Activated T-cell treated with anti-CD3 and anti-CD28 coated beads, Interleukin-2, amount 50 U/mL, for 72 hours (primary cell): Measurements from ENCODE around the gene WNT7B. TPM values are rescaled to one million over a fixed set of nuclear protein-coding genes. Genes with fewer than 3 reads are reported as not detected.

Experiments used
- ATAC-seq, 2 donors: fragments of 150-1000 bp; cut with Tn5 transposase; replicated peaks in 1 of 2; 2 replicates each; pipeline ENCODE4 v1.10.0; 2021; ENCODE audit warnings: moderate library complexity in 2 of 2, mild to moderate bottlenecking in 1 of 2
- DNase-seq, 2 donors: peaks; one replicate each; pipeline ENCODE4 v3.0.0; 2021 to 2022; ENCODE audit warnings: mixed read lengths in 1 of 2
- H3K27ac Mint-ChIP-seq: one replicate; pipeline ENCODE4 v1.8.0; 2022; ENCODE audit warnings: mild to moderate bottlenecking, moderate library complexity, mixed read lengths
- H3K27me3 Mint-ChIP-seq: one replicate; pipeline ENCODE4 v1.8.0; 2022; ENCODE audit warnings: low read depth, mixed read lengths
- H3K36me3 Mint-ChIP-seq, 2 donors: one replicate each; pipeline ENCODE4 v1.8.0; 2022; ENCODE audit warnings: mixed read lengths in 2 of 2, mild to moderate bottlenecking in 1 of 2; ENCODE audit not compliant: insufficient read depth in 2 of 2
- H3K4me1 Mint-ChIP-seq: one replicate; pipeline ENCODE4 v1.8.0; 2022; ENCODE audit warnings: low read depth, mixed read lengths
- H3K4me3 Mint-ChIP-seq, 2 donors: one replicate each; pipeline ENCODE4 v1.8.0; 2022; ENCODE audit warnings: mild to moderate bottlenecking in 2 of 2, mixed read lengths in 2 of 2, moderate library complexity in 2 of 2
- H3K9me3 Mint-ChIP-seq, 2 donors: one replicate each; pipeline ENCODE4 v1.8.0; 2022; ENCODE audit warnings: mixed read lengths in 2 of 2
- total RNA-seq, 2 donors: library from RNA; stranded (reverse); gene quantifications; one replicate each; pipeline ENCODE4 v1.2.3, GENCODE V29; 2022

The WNT7B gene
- total RNA-seq, 2 donors from 2014 or later = not detected

DNA sequence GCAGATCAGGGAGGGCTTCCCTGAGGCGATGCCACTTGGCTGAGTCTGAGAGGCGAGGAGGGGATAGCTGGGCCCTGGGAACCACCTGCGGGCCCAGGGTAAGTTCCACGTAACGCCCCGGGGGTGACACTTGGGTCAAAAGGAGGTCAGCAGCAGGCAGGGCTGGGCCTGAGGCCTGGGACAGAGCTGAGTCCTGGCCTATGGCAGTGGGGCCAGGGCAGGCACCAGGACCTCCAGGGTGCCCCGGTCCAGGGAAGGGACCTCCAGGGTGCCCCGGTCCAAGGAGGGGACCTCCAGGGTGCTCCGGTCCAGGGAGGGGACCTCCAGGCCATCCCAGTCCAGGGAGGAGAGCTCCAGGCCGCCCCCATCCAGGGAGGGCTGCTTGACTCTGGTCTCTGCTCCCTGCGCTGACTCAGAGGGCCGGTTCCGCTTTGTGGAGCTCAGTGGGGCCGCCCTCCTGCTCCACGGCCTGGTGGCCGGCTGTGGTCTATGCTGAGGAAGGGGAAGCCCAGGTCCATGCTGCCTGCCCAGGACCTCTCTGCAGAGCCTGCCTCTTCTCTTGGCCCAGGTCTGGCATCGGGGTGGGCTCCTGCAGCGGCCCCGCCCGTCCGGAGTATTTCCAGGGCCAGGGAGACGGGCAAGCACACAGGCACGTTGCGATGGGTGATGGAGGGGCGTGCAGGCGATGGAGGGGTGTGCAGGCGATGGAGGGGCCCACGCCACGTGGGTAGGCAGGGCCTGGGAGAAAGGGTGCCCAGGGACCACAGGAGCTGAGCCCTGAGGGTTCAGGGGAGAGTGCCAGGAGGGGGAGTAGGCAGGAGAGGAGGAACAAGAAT, 19.5 kb upstream of the WNT7B start:
- H3K27me3 Mint-ChIP-seq = peaks cover 17% of the 10 kb centered on the region
- no peak overlapping the region for H3K4me3 Mint-ChIP-seq
- no peak for ATAC-seq
- peaks cover 0 to 5% of the 10 kb centered on the region in 2 donors for H3K9me3 Mint-ChIP-seq
- no peaks in the 10 kb centered on the region for H3K4me1 Mint-ChIP-seq
- DNase-seq = no peak
- H3K27ac Mint-ChIP-seq = no peak overlapping the region
- no peaks in the 10 kb centered on the region for H3K36me3 Mint-ChIP-seq

- Mint-ChIP-seq H3K36me3 (no peaks in the 10 kb centered on the region), H3K4me3 (no peak overlapping the region), H3K27ac (no peak overlapping the region), H3K9me3 (peaks cover 0 to 5% of the 10 kb centered on the region in 2 donors), H3K4me1 (no peaks in the 10 kb centered on the region), H3K27me3 (peaks cover 17% of the 10 kb centered on the region)
- ATAC-seq (no peak), DNase-seq (no peak)
These were observed 18.6 kb upstream of the WNT7B start for GRCh38 chr22:45995405-45996101.

DNA sequence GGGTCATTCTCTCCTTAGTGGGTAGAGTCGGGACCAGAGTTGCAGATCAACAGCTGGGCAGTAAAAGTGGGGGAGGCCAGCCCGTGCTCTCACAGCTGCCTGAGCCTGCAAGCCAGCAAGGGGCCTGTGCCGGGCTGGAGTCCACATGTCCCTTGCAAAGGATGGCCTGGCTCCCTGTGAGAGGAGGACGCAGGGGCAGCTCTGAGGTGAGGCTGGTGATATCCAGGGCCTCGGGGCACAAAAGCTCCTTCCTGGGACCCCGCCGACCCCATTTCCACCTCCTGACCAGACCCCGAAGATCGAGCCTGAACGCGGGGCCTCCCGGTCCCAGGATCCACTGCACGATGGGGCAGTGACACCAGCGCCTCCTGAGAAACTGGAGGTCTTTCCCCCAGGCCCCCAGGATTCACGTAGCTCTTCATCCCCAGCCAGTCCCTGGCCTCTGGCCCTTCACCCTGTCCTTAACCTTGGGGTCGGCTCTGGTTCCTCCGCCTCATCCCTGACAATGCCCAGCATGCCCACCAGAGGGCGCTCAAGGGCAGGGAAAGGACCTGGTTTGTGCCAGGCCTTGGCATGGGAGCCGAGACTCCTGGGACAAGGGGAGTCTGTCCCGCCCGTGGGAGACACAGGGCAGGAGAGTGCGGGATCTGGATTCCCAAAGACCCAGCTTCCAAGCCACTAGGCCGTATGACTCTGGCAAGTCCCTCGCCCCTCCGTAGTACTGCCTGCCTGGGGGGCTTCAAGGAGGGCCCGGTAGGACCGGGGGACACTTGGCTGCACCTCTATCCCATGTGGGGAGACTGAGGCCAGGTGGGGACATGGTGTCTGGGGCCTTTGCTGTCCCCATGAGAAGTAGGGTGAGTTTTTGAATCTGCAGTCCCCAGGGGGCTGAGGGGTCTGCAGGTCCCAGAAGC, 17.8 kb upstream of the WNT7B start:
- Mint-ChIP-seq H3K27me3 (peaks cover 17% of the 10 kb centered on the region), H3K27ac (no peak overlapping the region), H3K9me3 (peaks cover 0 to 5% of the 10 kb centered on the region in 2 donors), H3K4me3 (no peak overlapping the region), H3K4me1 (no peaks in the 10 kb centered on the region), H3K36me3 (no peaks in the 10 kb centered on the region)
- DNase-seq = peak; percentile 79 to 87
- ATAC-seq = peak; percentile 71 to 72

- H3K4me1 Mint-ChIP-seq = no peaks in the 10 kb centered on the region
- peaks cover 0 to 5% of the 10 kb centered on the region in 2 donors for H3K9me3 Mint-ChIP-seq
- H3K4me3 Mint-ChIP-seq = no peak overlapping the region
- DNase-seq = no peak
- no peak for ATAC-seq
- no peaks in the 10 kb centered on the region for H3K36me3 Mint-ChIP-seq
- H3K27ac Mint-ChIP-seq = no peak overlapping the region
- H3K27me3 Mint-ChIP-seq = peaks cover 17% of the 10 kb centered on the region
These were observed 16.9 kb upstream of the WNT7B start for GRCh38 chr22:45993841-45994240.

GRCh38 chr22:45993143-45993692, 16.3 kb upstream of the WNT7B start:
- ATAC-seq = no peak
- Mint-ChIP-seq H3K36me3 (no peaks in the 10 kb centered on the region), H3K4me3 (no peak overlapping the region)

GRCh38 chr22:45992737-45993136, 15.8 kb upstream of the WNT7B start:
- Mint-ChIP-seq H3K4me3 (no peak overlapping the region), H3K9me3 (peaks cover 0 to 5% of the 10 kb centered on the region in 2 donors), H3K36me3 (no peaks in the 10 kb centered on the region), H3K27ac (no peak overlapping the region), H3K4me1 (no peaks in the 10 kb centered on the region), H3K27me3 (peaks cover 17% of the 10 kb centered on the region)
- ATAC-seq (no peak), DNase-seq (no peak)

More at GRCh38 chr22:45993143-45993692, 16.3 kb upstream of the WNT7B start:
- H3K4me1 Mint-ChIP-seq = no peaks in the 10 kb centered on the region
- DNase-seq = no peak
- peaks cover 0 to 5% of the 10 kb centered on the region in 2 donors for H3K9me3 Mint-ChIP-seq
- H3K27ac Mint-ChIP-seq = no peak overlapping the region
- H3K27me3 Mint-ChIP-seq = peaks cover 17% of the 10 kb centered on the region

- H3K4me1 Mint-ChIP-seq = no peaks in the 10 kb centered on the region
- H3K27me3 Mint-ChIP-seq = peaks cover 22% of the 10 kb centered on the region
- H3K9me3 Mint-ChIP-seq = peaks cover 0 to 5% of the 10 kb centered on the region in 2 donors
- DNase-seq = no peak
- H3K27ac Mint-ChIP-seq = no peak overlapping the region
- H3K4me3 Mint-ChIP-seq = no peak overlapping the region
- ATAC-seq = no peak
- H3K36me3 Mint-ChIP-seq = no peaks in the 10 kb centered on the region
These were observed 14.1 kb upstream of the WNT7B start for GRCh38 chr22:45991098-45991497.

DNA sequence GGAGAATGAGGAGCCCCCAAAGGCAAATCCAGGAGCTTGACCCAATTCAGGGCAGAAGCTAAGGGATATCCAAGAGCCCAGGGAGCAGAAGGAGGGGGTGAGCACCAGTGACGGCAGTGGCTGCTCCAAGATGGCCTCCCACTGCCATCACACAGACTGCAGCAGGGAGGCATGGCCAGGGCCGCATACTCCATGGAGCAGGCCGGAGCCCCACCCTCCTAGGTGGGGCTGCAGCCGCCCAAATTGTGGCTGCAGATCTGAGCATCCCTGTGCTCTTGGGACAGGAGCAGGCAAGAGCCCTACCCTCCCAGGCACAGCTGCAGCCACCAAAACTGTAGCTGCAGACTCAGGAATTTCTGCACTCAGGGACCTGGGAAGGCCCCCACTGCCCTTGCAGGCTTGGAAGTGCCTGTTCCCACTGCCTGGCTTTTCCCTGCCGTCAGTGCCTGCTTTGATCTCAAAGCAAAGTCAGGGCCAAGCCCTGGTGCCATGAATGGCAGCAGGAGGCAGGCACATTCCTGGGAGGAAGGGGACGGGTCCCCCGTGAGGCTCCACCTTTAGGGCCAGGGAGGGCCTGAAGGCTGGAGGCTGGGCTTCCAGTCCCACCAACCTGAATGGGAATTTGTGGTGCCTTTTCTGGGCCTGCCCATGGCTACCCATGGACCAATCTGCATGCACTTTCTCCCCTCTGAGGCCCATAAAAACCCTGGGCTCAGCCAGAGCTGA, 10.3 kb upstream of the WNT7B start:
- no peaks in the 10 kb centered on the region for H3K4me1 Mint-ChIP-seq
- DNase-seq (no peak), ATAC-seq (no peak)
- H3K27ac Mint-ChIP-seq = no peak overlapping the region
- no peak overlapping the region for H3K4me3 Mint-ChIP-seq
- peaks cover 14% of the 10 kb centered on the region for H3K27me3 Mint-ChIP-seq
- H3K9me3 Mint-ChIP-seq = peaks cover 1 to 4% of the 10 kb centered on the region in 2 donors
- H3K36me3 Mint-ChIP-seq = no peaks in the 10 kb centered on the region

- no peak overlapping the region for H3K27ac Mint-ChIP-seq
- DNase-seq (no peak), ATAC-seq (no peak)
- peaks cover 14% of the 10 kb centered on the region for H3K27me3 Mint-ChIP-seq
- no peak overlapping the region for H3K4me3 Mint-ChIP-seq
- peaks cover 1 to 4% of the 10 kb centered on the region in 2 donors for H3K9me3 Mint-ChIP-seq
- no peaks in the 10 kb centered on the region for H3K36me3 Mint-ChIP-seq
- no peaks in the 10 kb centered on the region for H3K4me1 Mint-ChIP-seq
These were observed 7.5 kb upstream of the WNT7B start for GRCh38 chr22:45984316-45984916.

GRCh38 chr22:45983797-45984196, 6.8 kb upstream of the WNT7B start:
- ATAC-seq (no peak), DNase-seq (no peak)
- Mint-ChIP-seq H3K4me3 (no peak overlapping the region), H3K27ac (no peak overlapping the region), H3K9me3 (peaks cover 1 to 4% of the 10 kb centered on the region in 2 donors), H3K36me3 (no peaks in the 10 kb centered on the region), H3K4me1 (no peaks in the 10 kb centered on the region), H3K27me3 (peaks cover 14% of the 10 kb centered on the region)

DNA sequence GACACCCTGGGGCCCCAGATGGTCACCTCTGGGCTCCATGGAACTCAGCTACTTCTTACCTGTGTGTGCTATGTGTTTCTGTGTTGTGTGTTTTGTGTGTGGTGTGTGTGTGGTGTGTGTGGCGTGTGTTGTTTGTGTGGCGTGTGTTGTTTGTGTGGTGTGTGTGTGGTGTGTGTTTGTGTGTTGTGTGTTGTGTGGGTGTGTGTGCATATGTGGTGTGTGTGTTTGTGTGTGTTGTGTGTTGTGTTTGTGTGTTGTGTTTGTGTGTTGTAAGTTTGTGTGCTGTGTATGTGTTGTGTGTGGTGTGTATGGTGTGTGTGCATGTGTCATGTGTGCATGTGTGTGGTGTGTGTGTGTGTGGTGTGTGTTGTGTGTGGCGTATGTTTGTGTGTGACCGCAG, 3.8 kb upstream of the WNT7B start:
- DNase-seq (no peak), ATAC-seq (no peak)
- Mint-ChIP-seq H3K4me3 (no peak overlapping the region), H3K9me3 (peaks cover 1 to 4% of the 10 kb centered on the region in 2 donors), H3K27ac (no peak overlapping the region), H3K27me3 (peaks cover 17% of the 10 kb centered on the region), H3K4me1 (peaks cover 8% of the 10 kb centered on the region), H3K36me3 (peaks cover 0 to 1% of the 10 kb centered on the region in 2 donors)

DNA sequence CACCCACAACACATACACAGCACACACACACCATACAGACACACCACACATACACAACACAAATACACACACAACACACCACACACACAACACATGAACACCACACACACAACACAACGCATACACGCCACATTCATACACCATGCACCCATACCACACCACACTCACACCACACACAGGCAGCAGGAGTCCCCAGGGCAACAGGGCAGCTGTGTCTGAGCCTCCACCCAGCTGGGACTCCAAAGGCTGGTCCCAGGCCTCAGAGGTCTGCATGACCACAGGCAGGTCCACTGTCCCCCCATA, 3.3 kb upstream of the WNT7B start:
- peaks cover 8% of the 10 kb centered on the region for H3K4me1 Mint-ChIP-seq
- peaks cover 0 to 1% of the 10 kb centered on the region in 2 donors for H3K36me3 Mint-ChIP-seq
- peaks cover 17% of the 10 kb centered on the region for H3K27me3 Mint-ChIP-seq
- DNase-seq (no peak), ATAC-seq (no peak)
- H3K27ac Mint-ChIP-seq = no peak overlapping the region
- peaks cover 1 to 2% of the 10 kb centered on the region in 2 donors for H3K9me3 Mint-ChIP-seq
- no peak overlapping the region for H3K4me3 Mint-ChIP-seq
